ENCODE results near the gene KCND3. TPM values are rescaled to one million over a fixed set of nuclear protein-coding genes. Genes with fewer than 3 reads are reported as not detected.

Gene KCND3
- total RNA-seq, 4 donors from 2014 or later: 0.35 to 4.1 (median 0.90) TPM

DNA sequence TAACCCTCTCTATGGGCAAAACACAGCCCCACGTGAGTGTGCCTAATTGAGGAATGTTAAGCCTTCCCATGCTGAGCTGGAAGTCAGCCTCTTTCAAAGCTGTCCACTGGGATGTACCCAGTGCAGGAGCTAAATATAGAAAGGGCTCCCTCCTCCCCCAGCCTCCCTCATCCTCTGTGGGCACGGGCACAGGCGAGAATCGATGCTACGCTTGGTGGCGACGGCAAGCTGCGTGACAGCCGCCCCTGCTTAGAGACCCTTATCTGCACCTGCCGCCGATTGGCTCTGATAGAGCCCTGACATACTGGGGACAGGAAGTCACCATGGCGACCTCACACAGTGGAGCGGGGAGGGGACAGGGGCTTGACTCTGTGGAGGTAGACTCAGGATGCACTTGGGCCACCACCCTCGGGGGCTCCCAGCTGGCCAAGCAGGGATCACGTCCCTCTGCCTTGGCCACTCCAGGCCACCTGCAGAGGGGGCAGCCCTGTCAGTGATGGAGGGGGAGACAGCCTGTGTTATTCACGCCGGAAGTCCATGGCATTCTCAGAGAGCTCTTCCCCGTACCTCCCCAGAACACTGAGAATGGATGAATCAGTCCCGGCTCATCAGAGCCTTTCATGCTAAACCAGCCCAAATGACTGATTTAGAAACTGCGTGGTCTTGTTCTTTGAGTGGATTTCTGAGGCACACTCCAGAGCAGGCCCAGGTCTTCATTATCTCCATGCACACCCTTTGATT lies 84.8 kb downstream of the KCND3 start:
- Histone ChIP-seq H3K9me3 (no peaks in the 10 kb centered on the region), H3K4me1 (no peaks in the 10 kb centered on the region), H3K27ac (no peak overlapping the region), H3K36me3 (no peaks in the 10 kb centered on the region), H3K4me3 (no peak overlapping the region), H3K27me3 (no peaks in the 10 kb centered on the region)
- TF ChIP-seq POLR2A (IDR thresholded peaks at IDR 0.05): no peak
- TF ChIP-seq, protein P1, sequence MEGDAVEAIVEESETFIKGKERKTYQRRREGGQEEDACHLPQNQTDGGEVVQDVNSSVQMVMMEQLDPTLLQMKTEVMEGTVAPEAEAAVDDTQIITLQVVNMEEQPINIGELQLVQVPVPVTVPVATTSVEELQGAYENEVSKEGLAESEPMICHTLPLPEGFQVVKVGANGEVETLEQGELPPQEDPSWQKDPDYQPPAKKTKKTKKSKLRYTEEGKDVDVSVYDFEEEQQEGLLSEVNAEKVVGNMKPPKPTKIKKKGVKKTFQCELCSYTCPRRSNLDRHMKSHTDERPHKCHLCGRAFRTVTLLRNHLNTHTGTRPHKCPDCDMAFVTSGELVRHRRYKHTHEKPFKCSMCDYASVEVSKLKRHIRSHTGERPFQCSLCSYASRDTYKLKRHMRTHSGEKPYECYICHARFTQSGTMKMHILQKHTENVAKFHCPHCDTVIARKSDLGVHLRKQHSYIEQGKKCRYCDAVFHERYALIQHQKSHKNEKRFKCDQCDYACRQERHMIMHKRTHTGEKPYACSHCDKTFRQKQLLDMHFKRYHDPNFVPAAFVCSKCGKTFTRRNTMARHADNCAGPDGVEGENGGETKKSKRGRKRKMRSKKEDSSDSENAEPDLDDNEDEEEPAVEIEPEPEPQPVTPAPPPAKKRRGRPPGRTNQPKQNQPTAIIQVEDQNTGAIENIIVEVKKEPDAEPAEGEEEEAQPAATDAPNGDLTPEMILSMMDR (IDR thresholded peaks at IDR 0.05): no peak
- no peak for DNase-seq

DNA sequence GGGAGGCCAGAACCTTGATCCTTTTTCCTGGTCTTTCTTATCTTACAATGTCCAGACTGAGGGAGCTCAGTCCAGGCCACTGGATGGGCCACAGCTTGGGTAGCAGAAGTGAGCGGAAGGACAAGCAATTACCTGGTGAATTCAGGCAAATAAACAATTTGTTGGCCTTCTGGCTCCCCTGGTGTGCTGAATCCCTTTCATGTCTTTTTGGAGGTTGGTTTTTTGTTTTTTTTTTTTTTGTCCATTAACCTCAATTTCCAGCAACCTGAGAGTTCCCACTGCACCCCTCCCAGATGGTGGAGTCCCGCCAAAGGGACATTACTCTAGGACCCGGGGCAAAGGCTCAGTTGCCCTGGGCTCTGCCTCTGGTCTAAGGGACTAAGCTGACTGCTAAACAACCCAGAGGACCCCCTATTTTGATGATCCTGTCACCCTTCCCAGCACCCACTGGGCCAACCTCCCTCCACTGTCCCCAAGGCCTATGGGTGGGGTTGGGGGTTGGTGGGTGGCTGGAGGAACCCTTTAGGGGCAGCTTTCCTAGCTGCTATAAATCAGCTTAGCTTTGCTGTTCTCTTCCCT lies 85.5 kb downstream of the KCND3 start:
- H3K36me3 ChIP-seq: no peaks in the 10 kb centered on the region
- no peaks in the 10 kb centered on the region for H3K4me1 ChIP-seq
- no peaks in the 10 kb centered on the region for H3K9me3 ChIP-seq
- H3K27me3 ChIP-seq: no peaks in the 10 kb centered on the region
- H3K4me3 ChIP-seq: no peak overlapping the region
- no peak overlapping the region for H3K27ac ChIP-seq
- TF ChIP-seq, protein P1 (IDR thresholded peaks at IDR 0.05): no peak
- no peak for TF ChIP-seq POLR2A (IDR thresholded peaks at IDR 0.05)
- DNase-seq: no peak

DNA sequence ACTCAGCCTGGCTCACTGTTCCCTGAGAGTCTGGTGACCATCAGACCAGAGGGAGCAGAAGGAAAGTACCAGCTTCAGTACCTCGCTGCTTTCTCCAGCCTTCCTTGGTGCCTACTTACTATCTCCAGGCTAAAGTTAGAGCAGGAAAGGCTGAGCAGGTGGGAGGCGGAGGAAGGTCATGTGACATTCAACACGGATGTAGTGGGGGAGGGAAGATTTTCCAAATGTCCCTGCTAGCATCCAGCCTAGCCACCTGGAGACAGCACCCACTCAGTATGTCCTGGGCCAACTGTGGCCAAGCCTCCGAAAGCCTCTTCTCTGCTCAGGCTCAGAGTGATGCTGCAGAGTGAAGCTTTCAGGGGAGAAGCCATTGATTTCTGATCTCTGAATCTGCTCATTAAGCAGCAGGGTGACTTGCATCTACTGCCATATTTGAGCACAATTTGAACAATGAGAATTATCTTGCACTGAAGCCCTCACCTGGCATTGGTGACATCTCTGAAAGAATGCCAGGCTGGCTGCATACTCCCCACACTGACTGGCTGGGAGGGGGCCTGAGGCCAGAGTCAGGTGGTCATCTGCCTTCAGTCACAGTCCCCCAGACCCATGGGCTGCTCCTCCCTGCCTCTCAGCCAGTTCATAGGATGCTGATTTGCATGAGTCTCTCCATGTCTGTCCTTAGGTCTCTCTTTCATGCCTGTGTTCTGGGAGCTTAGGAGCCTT lies 86.2 kb downstream of the KCND3 start:
- no peaks in the 10 kb centered on the region for H3K27me3 ChIP-seq
- TF ChIP-seq, protein P1 (IDR thresholded peaks at IDR 0.05): no peak
- TF ChIP-seq POLR2A (IDR thresholded peaks at IDR 0.05): no peak
- no peak for DNase-seq
- no peak overlapping the region for H3K4me3 ChIP-seq
- H3K27ac ChIP-seq: no peak overlapping the region
- no peaks in the 10 kb centered on the region for H3K4me1 ChIP-seq
- no peaks in the 10 kb centered on the region for H3K9me3 ChIP-seq
- no peaks in the 10 kb centered on the region for H3K36me3 ChIP-seq

DNA sequence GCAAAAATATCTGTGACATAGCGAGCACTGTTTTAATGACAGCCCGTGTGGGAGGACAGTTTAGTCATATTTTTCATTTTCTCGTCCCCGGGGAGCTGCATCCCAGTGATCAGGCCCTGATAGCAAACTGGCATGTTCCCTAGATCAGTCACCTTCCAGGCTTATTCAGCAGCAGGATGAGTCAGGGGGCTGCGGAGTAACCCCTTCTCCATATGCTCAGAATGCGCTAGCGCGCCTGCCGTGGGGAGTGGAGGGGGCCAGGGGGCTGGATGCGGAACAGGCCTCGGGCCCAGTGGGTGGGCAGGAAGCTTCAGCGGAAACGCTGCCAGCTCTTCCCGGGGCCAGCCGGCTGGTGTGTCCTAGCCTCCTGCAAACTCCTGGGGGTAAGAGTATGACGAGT lies 94.0 kb downstream of the KCND3 start:
- H3K27me3 ChIP-seq: no peaks in the 10 kb centered on the region
- DNase-seq: no peak
- H3K4me3 ChIP-seq: no peak overlapping the region
- no peaks in the 10 kb centered on the region for H3K36me3 ChIP-seq
- no peaks in the 10 kb centered on the region for H3K4me1 ChIP-seq
- no peaks in the 10 kb centered on the region for H3K9me3 ChIP-seq
- TF ChIP-seq POLR2A (IDR thresholded peaks at IDR 0.05): no peak
- TF ChIP-seq, protein P1 (IDR thresholded peaks at IDR 0.05): no peak
- no peak overlapping the region for H3K27ac ChIP-seq

DNA sequence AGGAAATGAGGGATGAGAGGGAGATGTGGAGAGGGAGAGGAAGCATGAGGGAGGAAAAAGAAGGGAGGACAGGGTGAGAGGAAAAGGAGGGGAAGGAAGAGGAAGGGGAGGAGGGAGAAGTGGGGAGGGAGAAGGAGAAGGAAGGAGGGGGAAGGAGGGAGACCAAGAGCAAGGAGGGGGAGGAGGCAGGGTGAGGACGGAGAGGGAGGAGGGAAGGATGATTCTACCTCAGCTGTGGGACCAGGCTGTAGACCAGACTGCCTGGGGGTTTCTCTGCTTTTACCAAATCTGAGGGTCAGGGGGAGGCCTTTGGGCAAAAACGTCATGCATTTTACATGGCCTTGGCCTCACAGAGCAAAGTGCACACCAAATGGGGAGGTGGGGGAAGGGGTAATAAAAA lies 94.5 kb downstream of the KCND3 start:
- H3K27me3 ChIP-seq: no peaks in the 10 kb centered on the region
- H3K36me3 ChIP-seq: no peaks in the 10 kb centered on the region
- DNase-seq: no peak
- no peak overlapping the region for H3K27ac ChIP-seq
- H3K4me3 ChIP-seq: no peak overlapping the region
- no peaks in the 10 kb centered on the region for H3K4me1 ChIP-seq
- no peaks in the 10 kb centered on the region for H3K9me3 ChIP-seq
- TF ChIP-seq POLR2A (IDR thresholded peaks at IDR 0.05): no peak
- TF ChIP-seq, protein P1 (IDR thresholded peaks at IDR 0.05): no peak

Measured in Peyer's patch (tissue), 4 donors.